Measurements from ENCODE around the gene CA4.
"Not testable (repeated sequence)": the region's sequence is repeated elsewhere in the genome, so short reads cannot be mapped to it uniquely, and the experiment has no call there.

- TF ChIP-seq CTCF (IDR thresholded peaks at IDR 0.05 in 8 of 11, conservative IDR thresholded peaks at IDR 0.05 in 3 of 11); POLR2AphosphoS5 (IDR thresholded peaks at IDR 0.05); POLR2A (IDR thresholded peaks at IDR 0.05): not testable (repeated sequence)
Observed at GRCh38 chr17:60116196-60116595, 33.6 kb upstream of the CA4 start.

Data from spleen (tissue), 7 donors.